Measurements from ENCODE around the gene SCGB1D2.

SCGB1D2 gene

GRCh38 chr11:62256281-62256680 is 14.2 kb downstream of the SCGB1D2 start:
- DNase-seq (ENCODE audit: extremely low read depth in 1 of 2, low read depth in 1 of 2) = no peak

GRCh38 chr11:62260261-62260953 is 18.4 kb downstream of the SCGB1D2 start:
- no peak for DNase-seq (ENCODE audit: extremely low read depth in 1 of 2, low read depth in 1 of 2)

DNA sequence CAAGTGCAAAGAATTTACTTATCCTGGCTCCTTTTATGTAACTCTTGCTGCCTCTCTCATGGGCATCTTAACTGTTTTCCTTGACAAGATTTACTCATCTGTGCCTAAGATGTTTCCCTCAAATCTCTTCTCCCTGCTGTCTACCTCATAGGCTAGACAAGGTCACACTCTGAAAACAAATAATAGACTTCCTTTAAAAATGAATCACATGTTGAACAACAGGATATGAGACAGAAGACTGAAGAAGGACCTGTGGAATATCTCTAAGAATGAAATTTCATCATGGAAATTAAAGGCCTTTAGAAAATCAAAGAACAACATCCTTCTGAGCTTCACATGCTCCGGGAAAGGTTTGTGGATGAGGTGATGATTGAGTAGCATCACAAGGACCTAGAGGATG is 22.0 kb downstream of the SCGB1D2 start:
- DNase-seq (ENCODE audit: extremely low read depth in 1 of 2, low read depth in 1 of 2) = no peak

DNA sequence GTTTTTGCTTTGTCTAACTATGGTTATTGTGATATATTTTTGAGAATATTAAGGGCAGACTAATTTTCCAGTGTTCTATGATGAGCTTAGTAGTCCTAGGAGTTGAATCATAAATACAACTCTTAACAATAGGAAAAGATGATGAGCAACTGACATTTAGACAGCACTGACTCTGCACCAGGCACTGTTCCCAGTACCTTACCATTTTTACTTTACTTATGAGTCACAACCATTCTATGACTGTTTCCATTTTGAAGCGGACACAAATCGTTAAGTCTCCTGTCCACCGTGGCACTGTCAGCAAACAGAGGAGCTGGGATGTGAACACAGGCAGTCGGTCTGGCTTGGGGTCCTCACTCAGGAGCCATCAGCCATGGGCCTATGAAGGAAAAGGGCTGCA is 24.5 kb downstream of the SCGB1D2 start:
- peak in 1 of 2 donors; percentile 7 for DNase-seq (ENCODE audit: extremely low read depth in 1 of 2, low read depth in 1 of 2)

DNA sequence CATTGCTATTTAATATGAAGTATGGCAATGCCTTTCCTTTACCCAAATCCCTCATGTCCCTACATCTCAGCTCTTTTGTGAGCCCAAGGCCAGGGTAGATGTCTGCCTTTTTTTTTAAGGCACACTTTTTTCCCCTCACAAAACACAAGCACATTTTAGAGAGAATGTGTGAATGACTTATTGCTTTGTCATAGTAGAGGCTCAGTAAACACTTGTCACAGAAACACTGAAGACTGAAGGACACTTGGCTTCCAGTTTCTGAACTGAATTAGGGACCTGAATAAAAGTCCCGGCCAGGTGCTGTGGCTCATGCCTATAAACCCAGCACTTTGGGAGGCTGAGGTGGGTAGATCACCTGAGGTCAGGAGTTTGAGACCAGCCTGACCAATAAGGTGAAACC is 25.0 kb downstream of the SCGB1D2 start:
- DNase-seq (ENCODE audit: extremely low read depth in 1 of 2, low read depth in 1 of 2) = no peak

- no peak for DNase-seq (ENCODE audit: extremely low read depth in 1 of 2, low read depth in 1 of 2)
Observed at GRCh38 chr11:62267576-62267975, 25.5 kb downstream of the SCGB1D2 start.

DNA sequence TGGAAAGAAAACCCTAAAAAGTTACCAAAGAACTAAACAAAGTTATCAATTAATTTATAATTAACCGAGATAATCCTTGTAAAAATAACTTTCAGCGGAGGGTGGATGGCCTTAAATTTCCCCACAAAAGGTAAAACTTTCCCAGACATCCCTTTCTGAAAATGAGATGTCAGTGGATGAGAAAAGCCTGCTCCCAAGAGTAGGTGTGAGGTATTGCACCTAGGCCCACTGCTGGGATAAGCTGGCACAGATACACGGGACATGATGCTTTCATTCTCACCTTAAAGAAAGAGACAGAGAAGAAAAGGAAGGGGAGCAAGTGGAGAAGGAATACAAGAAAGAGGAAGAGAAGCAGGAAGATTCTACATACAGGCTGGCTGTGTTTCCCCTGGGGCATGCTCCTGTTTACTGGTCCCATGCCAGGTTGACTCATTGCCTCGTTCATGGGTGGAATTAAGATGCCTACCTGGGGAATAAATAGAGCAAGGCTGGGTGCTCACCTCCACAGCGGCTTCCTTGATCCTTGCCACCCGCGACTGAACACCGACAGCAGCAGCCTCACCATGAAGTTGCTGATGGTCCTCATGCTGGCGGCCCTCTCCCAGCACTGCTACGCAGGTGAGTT is 27.7 kb downstream of the SCGB1D2 start, which contains the start of gene SCGB2A2:
TSS of gene SCGB2A2 (plus strand) at position 505 of the 625 bp plus-strand sequence. CDS start at position 564, 59 bp downstream.
- DNase-seq (ENCODE audit: extremely low read depth in 1 of 2, low read depth in 1 of 2) = no peak

GRCh38 chr11:62273284-62273683 is 31.2 kb downstream of the SCGB1D2 start:
- DNase-seq (ENCODE audit: extremely low read depth in 1 of 2, low read depth in 1 of 2) = no peak

GRCh38 chr11:62273789-62274275 is 31.8 kb downstream of the SCGB1D2 start:
- DNase-seq (ENCODE audit: extremely low read depth in 1 of 2, low read depth in 1 of 2) = no peak

DNA sequence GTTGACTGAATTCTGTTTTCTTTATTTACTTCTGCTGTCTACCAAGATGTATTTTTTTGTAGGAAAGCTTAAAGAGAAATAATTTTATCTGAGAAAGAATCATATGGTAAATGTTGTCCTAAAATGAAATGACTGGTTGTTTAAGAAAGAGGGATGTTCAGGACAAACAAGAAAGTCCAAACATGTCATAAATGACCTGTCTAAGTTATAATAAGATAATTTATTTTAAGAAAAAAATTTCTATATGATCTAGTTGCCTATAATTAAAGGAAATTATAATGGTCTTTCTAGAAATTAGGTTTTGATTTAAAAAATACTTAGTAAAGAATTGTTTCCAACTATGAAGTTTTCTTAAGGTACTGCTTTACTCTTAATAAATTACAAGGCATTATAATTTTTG is 38.4 kb downstream of the SCGB1D2 start:
- DNase-seq (ENCODE audit: extremely low read depth in 1 of 2, low read depth in 1 of 2) = no peak

Data from stimulated activated CD8-positive, alpha-beta memory T cell treated with anti-CD3 and anti-CD28 coated beads, Interleukin-7, amount 100 ng/mL, for 48 hours (primary cell).